ENCODE measurements around the gene UNC93A.
"Not testable (repeated sequence)": the region's sequence is repeated elsewhere in the genome, so short reads cannot be mapped to it uniquely, and the experiment has no call there.

Gene UNC93A

GRCh38 chr6:167317172-167317571, 26.1 kb downstream of the UNC93A start:
- no peak for DNase-seq

GRCh38 chr6:167318354-167318753, 27.2 kb downstream of the UNC93A start:
- not testable (repeated sequence) for DNase-seq

- not testable (repeated sequence) for DNase-seq
Measured at GRCh38 chr6:167318856-167319255, 27.7 kb downstream of the UNC93A start.

- DNase-seq, result not testable (repeated sequence)
Measured at GRCh38 chr6:167319856-167320753, 29.0 kb downstream of the UNC93A start.

GRCh38 chr6:167320754-167321056, 29.6 kb downstream of the UNC93A start:
- not testable (repeated sequence) for DNase-seq

GRCh38 chr6:167321185-167321584, 30.1 kb downstream of the UNC93A start:
- not testable (repeated sequence) for DNase-seq

GRCh38 chr6:167323111-167323510, 32.0 kb downstream of the UNC93A start:
- DNase-seq, result no peak

- no peak for DNase-seq
Measured at GRCh38 chr6:167324111-167324510, 33.0 kb downstream of the UNC93A start.

GRCh38 chr6:167325766-167326165, 34.7 kb downstream of the UNC93A start:
- DNase-seq, result no peak

GRCh38 chr6:167327391-167327790, 36.3 kb downstream of the UNC93A start:
- no peak for DNase-seq

GRCh38 chr6:167328086-167328485, 37.0 kb downstream of the UNC93A start:
- DNase-seq, result no peak

GRCh38 chr6:167329014-167329413, 37.9 kb downstream of the UNC93A start:
- no peak for DNase-seq

- no peak for DNase-seq
Measured at GRCh38 chr6:167330750-167331149, 39.6 kb downstream of the UNC93A start.

- DNase-seq, result no peak
Measured at GRCh38 chr6:167331565-167331964, 40.5 kb downstream of the UNC93A start.

GRCh38 chr6:167336844-167337630, 45.9 kb downstream of the UNC93A start:
- DNase-seq, result no peak

- no peak for DNase-seq
Measured at GRCh38 chr6:167337675-167338449, 46.7 kb downstream of the UNC93A start.

- DNase-seq, result no peak
Measured at GRCh38 chr6:167338541-167339117, 47.5 kb downstream of the UNC93A start.

GRCh38 chr6:167341038-167341583, 50.0 kb downstream of the UNC93A start:
- no peak for DNase-seq

GRCh38 chr6:167341665-167342655, 50.8 kb downstream of the UNC93A start:
- DNase-seq, result no peak

GRCh38 chr6:167342879-167343610, 51.9 kb downstream of the UNC93A start:
- no peak for DNase-seq

Measured in hippocampal formation (tissue), 2 donors.